ENCODE results near the gene PPCS.

- TF ChIP-seq EZH2phosphoT487 (IDR thresholded peaks at IDR 0.05; ENCODE audit: insufficient read depth, low read depth) = no peak
- TF ChIP-seq EZH2 (IDR thresholded peaks at IDR 0.05; ENCODE audit: insufficient read depth, poor library complexity, severe bottlenecking) = no peak
These were observed 37.8 kb upstream of the PPCS start for GRCh38 chr1:42418516-42418915.

All from GM23248 (cell line).